GM23338 (cell line): Measurements from ENCODE around the gene PHYH. TPM values are rescaled to one million over a fixed set of nuclear protein-coding genes. Genes with fewer than 3 reads are reported as not detected.

ENCODE experiments used
- ATAC-seq: fragments of 200-7000 bp; cut with Tn5 transposase; 3 replicates; pipeline ENCODE4 v1.9.1; 2020
- DNase-seq: peaks from one replicate; pipeline ENCODE4 v3.0.0-alpha.2; 2015; ENCODE audit warnings: low spot score
- H2AFZ ChIP-seq: fragments of 200-600 bp; sonication (generic); 2 replicates; pipeline ENCODE4 v1.8.0; 2016; ENCODE audit warnings: antibody characterized with exemption, mild to moderate bottlenecking, moderate library complexity
- H3F3A ChIP-seq: fragments of 200-600 bp; sonication (generic); replicated peaks from 2 replicates; pipeline ENCODE4 v1.8.0; 2017; ENCODE audit warnings: antibody characterized with exemption, mixed run types, low read depth
- H3K27ac ChIP-seq: fragments of 200-600 bp; sonication (generic); 2 replicates; pipeline ENCODE4 v1.6.1; 2016; ENCODE audit warnings: low read depth
- H3K27me3 ChIP-seq: fragments of 200-600 bp; sonication (generic); 2 replicates; pipeline ENCODE4 v1.8.0; 2016; ENCODE audit warnings: mild to moderate bottlenecking, mixed run types, moderate library complexity; ENCODE audit not compliant: insufficient read depth
- H3K36me3 ChIP-seq: fragments of 200-600 bp; sonication (generic); 2 replicates; pipeline ENCODE4 v1.8.0; 2016; ENCODE audit warnings: mild to moderate bottlenecking; ENCODE audit not compliant: insufficient read depth
- H3K4me1 ChIP-seq: fragments of 200-600 bp; sonication (generic); 2 replicates; pipeline ENCODE4 v1.8.0; 2016; ENCODE audit warnings: mild to moderate bottlenecking, moderate library complexity; ENCODE audit not compliant: insufficient read depth
- H3K4me2 ChIP-seq: fragments of 200-600 bp; sonication (generic); 2 replicates; pipeline ENCODE4 v1.7.1; 2017; ENCODE audit warnings: mixed run types
- H3K4me3 ChIP-seq: fragments of 200-600 bp; sonication (generic); 2 replicates; pipeline ENCODE4 v1.6.1; 2016; ENCODE audit warnings: mixed run types
- H3K79me2 ChIP-seq: fragments of 200-600 bp; sonication (generic); replicated peaks from 2 replicates; pipeline ENCODE4 v1.8.0; 2017; ENCODE audit warnings: mild to moderate bottlenecking; ENCODE audit not compliant: insufficient read depth
- H3K9me2 ChIP-seq: fragments of 200-600 bp; sonication (generic); 2 replicates; pipeline ENCODE4 v1.8.0; 2017; ENCODE audit not compliant: insufficient read depth
- H4K20me1 ChIP-seq: fragments of 200-600 bp; sonication (generic); replicated peaks from 2 replicates; pipeline ENCODE4 v1.8.0; 2017; ENCODE audit warnings: mild to moderate bottlenecking; ENCODE audit not compliant: insufficient read depth
- H3K27ac Mint-ChIP-seq: 2 replicates; pipeline ENCODE4 v1.8.0; 2020; ENCODE audit warnings: inconsistent platforms, mild to moderate bottlenecking, moderate library complexity, mixed read lengths
- H3K27me3 Mint-ChIP-seq: 3 replicates; pipeline ENCODE4 v1.8.0; 2022; ENCODE audit warnings: low read depth, mild to moderate bottlenecking, moderate library complexity, mixed read lengths, inconsistent platforms; ENCODE audit not compliant: insufficient read depth, poor library complexity
- H3K36me3 Mint-ChIP-seq: 3 replicates; pipeline ENCODE4 v1.8.0; 2021; ENCODE audit warnings: low read depth, mild to moderate bottlenecking, inconsistent platforms, moderate library complexity, mixed read lengths
- H3K4me1 Mint-ChIP-seq: 3 replicates; pipeline ENCODE4 v1.8.0; 2020; ENCODE audit warnings: mild to moderate bottlenecking, inconsistent platforms, mixed read lengths
- H3K4me3 Mint-ChIP-seq: 3 replicates; pipeline ENCODE4 v1.8.0; 2021; ENCODE audit warnings: moderate library complexity, mild to moderate bottlenecking, inconsistent platforms, mixed read lengths
- H3K9me3 Mint-ChIP-seq: 3 replicates; pipeline ENCODE4 v1.8.0; 2020; ENCODE audit warnings: moderate library complexity, mild to moderate bottlenecking, inconsistent platforms, mixed read lengths
- CREB1 ChIP-seq: fragments of 250-450 bp; sonication (Bioruptor Pico); IDR thresholded peaks from 2 replicates; pipeline ENCODE4 v1.5.0; 2020; ENCODE audit warnings: low read depth, mild to moderate bottlenecking, moderate library complexity
- EZH2 ChIP-seq: fragments of 200-600 bp; sonication (generic); IDR thresholded peaks from one replicate; pipeline ENCODE4 v1.8.0; 2017; ENCODE audit warnings: antibody characterized with exemption, mild to moderate bottlenecking, low read depth; ENCODE audit not compliant: unreplicated experiment
- JUNB ChIP-seq: IDR thresholded peaks from one replicate; pipeline ENCODE4 v1.6.1; 2016; ENCODE audit warnings: antibody characterized with exemption; ENCODE audit not compliant: unreplicated experiment
- POLR2AphosphoS5 ChIP-seq: IDR thresholded peaks from 2 replicates; pipeline ENCODE4 v1.6.1; 2016; ENCODE audit warnings: antibody characterized with exemption, low read depth
- REST ChIP-seq: IDR thresholded peaks from one replicate; pipeline ENCODE4 v1.6.1; 2018; ENCODE audit warnings: antibody characterized with exemption; ENCODE audit not compliant: unreplicated experiment
- STAT1 ChIP-seq: IDR thresholded peaks from one replicate; pipeline ENCODE4 v1.6.1; 2016; ENCODE audit warnings: antibody characterized with exemption; ENCODE audit not compliant: unreplicated experiment
- ZNF331 ChIP-seq: fragments of 250-450 bp; sonication (Bioruptor Pico); IDR thresholded peaks from 2 replicates; pipeline ENCODE4 v1.5.0; 2020; ENCODE audit warnings: low read depth, mild to moderate bottlenecking, moderate library complexity
- ZNF462 ChIP-seq: fragments of 250-450 bp; sonication (Bioruptor Pico); IDR thresholded peaks from 2 replicates; pipeline ENCODE4 v1.5.0; 2020; ENCODE audit warnings: mild to moderate bottlenecking, moderate library complexity
- polyA plus RNA-seq: library from polyadenylated mRNA; unstranded; fragments of >200 nt; fragmentation: Nextera tagmentation; extraction: Ambion mirVana; gene quantifications from 2 replicates; pipeline ENCODE4 v1.2.1, GENCODE V29; 2016
- total RNA-seq: library from RNA; depleted of rRNA; stranded (reverse); fragments of >200 nt; shearing (Covaris generic); gene quantifications from 2 replicates; pipeline ENCODE4 v1.2.3, GENCODE V29; 2014

The PHYH gene
- total and polyA plus RNA-seq, 2 experiments from 2014 or later, result 10.9 to 29.8 TPM

DNA sequence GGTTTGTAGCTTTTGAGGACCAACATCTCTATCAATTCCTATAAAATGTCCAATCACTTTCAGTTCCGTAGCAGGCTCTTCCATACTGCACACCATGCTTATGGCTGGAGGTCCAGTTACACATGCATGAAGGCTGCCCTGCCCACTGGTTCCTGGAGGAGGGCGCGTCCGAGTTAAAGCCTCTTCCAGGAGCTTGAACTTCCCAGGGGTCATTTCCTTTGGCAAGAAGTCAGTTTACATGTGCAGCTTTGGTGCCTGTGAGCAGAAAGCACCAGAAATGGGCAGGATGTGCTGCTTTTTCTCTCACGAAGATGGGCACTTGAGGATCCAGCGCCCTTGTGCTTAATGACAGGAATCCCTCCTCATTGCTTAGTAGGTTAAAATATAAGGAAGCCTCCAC, 17.6 kb upstream of the PHYH start:
- DNase-seq (peak; percentile 47), ATAC-seq (peak; percentile 19)
- Histone ChIP-seq H3K4me1 (no peaks in the 10 kb centered on the region; the same call in 1 of the 2 replicates), H4K20me1 (peaks cover 27% of the 10 kb centered on the region), H3K36me3 (peaks cover 35% of the 10 kb centered on the region), H3K79me2 (no peaks in the 10 kb centered on the region), H2AFZ (no peak overlapping the region), H3K27ac (peak overlapping the region; percentile 80), H3K27me3 (no peaks in the 10 kb centered on the region), H3K4me2 (no peak overlapping the region), H3F3A (peaks cover 66% of the 10 kb centered on the region), H3K4me3 (no peak overlapping the region), H3K9me2 (no peaks in the 10 kb centered on the region)
- no peak overlapping the region for H3K27ac Mint-ChIP-seq
- peaks cover 30% of the 10 kb centered on the region for H3K27me3 Mint-ChIP-seq
- H3K9me3 Mint-ChIP-seq, result no peaks in the 10 kb centered on the region
- H3K36me3 Mint-ChIP-seq, result peaks cover 61% of the 10 kb centered on the region
- H3K4me3 Mint-ChIP-seq, result no peak overlapping the region
- peaks cover 13% of the 10 kb centered on the region for H3K4me1 Mint-ChIP-seq
- TF ChIP-seq STAT1 (no peak), POLR2AphosphoS5 (peak; percentile 46; the same call in 1 of the 2 replicates)

GRCh38 chr10:13316635-13317311, 16.9 kb upstream of the PHYH start:
- Histone ChIP-seq H3K36me3 (peaks cover 28% of the 10 kb centered on the region), H3K27ac (peak overlapping the region; percentile 80), H3K79me2 (no peaks in the 10 kb centered on the region), H3K27me3 (no peaks in the 10 kb centered on the region), H3K4me2 (no peak overlapping the region), H2AFZ (no peak overlapping the region), H4K20me1 (peaks cover 20% of the 10 kb centered on the region), H3K4me3 (no peak overlapping the region), H3F3A (peaks cover 59% of the 10 kb centered on the region), H3K4me1 (no peaks in the 10 kb centered on the region; the same call in 1 of the 2 replicates), H3K9me2 (no peaks in the 10 kb centered on the region)
- Mint-ChIP-seq H3K36me3 (peaks cover 54% of the 10 kb centered on the region), H3K4me1 (peaks cover 13% of the 10 kb centered on the region), H3K9me3 (no peaks in the 10 kb centered on the region), H3K27me3 (peaks cover 31% of the 10 kb centered on the region), H3K4me3 (no peak overlapping the region), H3K27ac (no peak overlapping the region)
- ATAC-seq, result peak; percentile 28
- DNase-seq, result no peak
- TF ChIP-seq JUNB, result no peak
- TF ChIP-seq CREB1 (CRISPR knock-in tag), result no peak
- TF ChIP-seq REST, result no peak
- TF ChIP-seq STAT1, result no peak
- TF ChIP-seq ZNF462, result no peak
- no peak for TF ChIP-seq ZNF331 (CRISPR knock-in tag)
- TF ChIP-seq EZH2, result no peak
